MCF 10A (cell line): Measurements from ENCODE around the gene C1S. TPM values are rescaled to one million over a fixed set of nuclear protein-coding genes. Genes with fewer than 3 reads are reported as not detected.

Experiments used
- BruUV-seq: library from RNA; stranded (reverse); fragments of 400-500 nt; replicated peaks from 2 replicates; lab custom pipeline; 2021; lab: Mats Ljungman, UMichigan
- CTCF ChIA-PET: fragments of 300-600 bp; sonication (Branson Sonifier 250); formaldehyde crosslinking; extraction: SDS; loops from one replicate; lab custom pipeline; 2021; ENCODE audit warnings: antibody characterized with exemption, inconsistent platforms; lab: Yijun Ruan, JAX
- POLR2A ChIA-PET: fragments of 300-600, 350-650 bp; sonication (Branson Sonifier 250); formaldehyde crosslinking; extraction: SDS; loops from one replicate; lab custom pipeline; 2020; ENCODE audit warnings: antibody characterized with exemption, inconsistent platforms; lab: Yijun Ruan, JAX
- DNase-seq: peaks from one replicate; pipeline ENCODE4 v3.0.0-alpha.2; 2018; ENCODE audit not compliant: unreplicated experiment
- H3K27ac Mint-ChIP-seq: one replicate; pipeline ENCODE4 v1.8.0; 2022; ENCODE audit warnings: mild to moderate bottlenecking, low read depth, mixed read lengths; ENCODE audit not compliant: unreplicated experiment
- H3K27me3 Mint-ChIP-seq: one replicate; pipeline ENCODE4 v1.8.0; 2022; ENCODE audit warnings: mixed read lengths; ENCODE audit not compliant: insufficient read depth, unreplicated experiment
- H3K36me3 Mint-ChIP-seq: one replicate; pipeline ENCODE4 v1.8.0; 2022; ENCODE audit warnings: mild to moderate bottlenecking, moderate library complexity, mixed read lengths; ENCODE audit not compliant: insufficient read depth, unreplicated experiment
- H3K4me1 Mint-ChIP-seq: one replicate; pipeline ENCODE4 v1.8.0; 2022; ENCODE audit warnings: mixed read lengths; ENCODE audit not compliant: insufficient read depth, unreplicated experiment
- H3K4me3 Mint-ChIP-seq: one replicate; pipeline ENCODE4 v1.8.0; 2022; ENCODE audit warnings: mild to moderate bottlenecking, moderate library complexity, mixed read lengths; ENCODE audit not compliant: unreplicated experiment
- H3K9me3 Mint-ChIP-seq: one replicate; pipeline ENCODE4 v1.8.0; 2022; ENCODE audit warnings: mixed read lengths; ENCODE audit not compliant: unreplicated experiment
- intact Hi-C: fragments of 100-400 bp; cut with micrococcal nuclease; formaldehyde crosslinking; loops from 2 replicates; pipeline ENCODE4 v1.14.1; 2022
- total RNA-seq: library from RNA; stranded (reverse); gene quantifications from 2 replicates; pipeline ENCODE4 v1.2.3, GENCODE V29; 2022
- TF ChIP-seq, protein P1 (sequence below): fragments of 200-600 bp; IDR thresholded peaks from one replicate; pipeline ENCODE4 v1.8.0; 2022; ENCODE audit warnings: antibody characterized with exemption, mild to moderate bottlenecking; ENCODE audit not compliant: unreplicated experiment

The C1S gene
- total RNA-seq, 1 experiment from 2014 or later = 6.0 TPM

- no TSS peak for BruUV-seq
- Mint-ChIP-seq H3K27me3 (no peaks in the 10 kb centered on the region), H3K36me3 (peaks cover 37% of the 10 kb centered on the region), H3K9me3 (no peaks in the 10 kb centered on the region), H3K4me3 (peak overlapping the region; percentile 79), H3K27ac (peak overlapping the region; percentile 4), H3K4me1 (peaks cover 26% of the 10 kb centered on the region)
- POLR2A ChIA-PET = interaction anchor here (0.9 to 9.4 kb wide), 6 partner anchors 11 to 153 kb away, joined by 3 to 96 read pairs (median 8); partner anchors contain the start of genes C1RL and C1S
- no peak for DNase-seq
- CTCF ChIA-PET = interaction anchor here (0.6 to 10.6 kb wide), 11 partner anchors 9 to 132 kb away, joined by 3 to 116 read pairs (median 6); partner anchors contain the start of genes C1RL and C1S
- intact Hi-C loops = loop anchor here (5.0 kb wide), 1 partner anchor 118 kb away; the partner anchor contains the start of genes EMG1 and PHB2
- TF ChIP-seq, protein P1, sequence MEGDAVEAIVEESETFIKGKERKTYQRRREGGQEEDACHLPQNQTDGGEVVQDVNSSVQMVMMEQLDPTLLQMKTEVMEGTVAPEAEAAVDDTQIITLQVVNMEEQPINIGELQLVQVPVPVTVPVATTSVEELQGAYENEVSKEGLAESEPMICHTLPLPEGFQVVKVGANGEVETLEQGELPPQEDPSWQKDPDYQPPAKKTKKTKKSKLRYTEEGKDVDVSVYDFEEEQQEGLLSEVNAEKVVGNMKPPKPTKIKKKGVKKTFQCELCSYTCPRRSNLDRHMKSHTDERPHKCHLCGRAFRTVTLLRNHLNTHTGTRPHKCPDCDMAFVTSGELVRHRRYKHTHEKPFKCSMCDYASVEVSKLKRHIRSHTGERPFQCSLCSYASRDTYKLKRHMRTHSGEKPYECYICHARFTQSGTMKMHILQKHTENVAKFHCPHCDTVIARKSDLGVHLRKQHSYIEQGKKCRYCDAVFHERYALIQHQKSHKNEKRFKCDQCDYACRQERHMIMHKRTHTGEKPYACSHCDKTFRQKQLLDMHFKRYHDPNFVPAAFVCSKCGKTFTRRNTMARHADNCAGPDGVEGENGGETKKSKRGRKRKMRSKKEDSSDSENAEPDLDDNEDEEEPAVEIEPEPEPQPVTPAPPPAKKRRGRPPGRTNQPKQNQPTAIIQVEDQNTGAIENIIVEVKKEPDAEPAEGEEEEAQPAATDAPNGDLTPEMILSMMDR = no peak
Measured at GRCh38 chr12:7090222-7090998, 29.9 kb downstream of the C1S start.

DNA sequence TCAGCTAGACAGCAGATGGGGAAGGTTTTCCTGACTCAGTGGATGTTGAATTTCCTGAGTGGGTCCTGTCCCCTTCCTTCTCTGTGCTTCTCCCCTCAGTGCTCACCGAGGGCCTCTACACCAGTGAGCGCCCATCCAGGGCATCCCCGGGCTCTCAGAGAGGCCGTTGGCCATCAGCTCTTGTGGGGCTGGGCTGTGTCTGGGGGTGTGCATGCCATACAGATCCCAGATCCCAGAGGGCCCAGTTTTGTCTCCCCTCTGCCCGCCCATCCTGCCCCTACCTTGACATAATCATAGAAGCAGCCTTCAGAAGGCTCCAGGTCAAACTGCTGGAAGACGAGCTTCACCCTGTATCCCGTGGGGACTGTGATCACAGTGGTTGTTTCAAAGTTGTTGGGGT lies 30.7 kb downstream of the C1S start:
- ChIA-PET POLR2A (interaction anchor here (0.6 to 9.4 kb wide), 9 partner anchors 12 to 277 kb away, joined by 3 to 96 read pairs (median 6); partner anchors contain the start of genes C1RL, C1S and LPCAT3), CTCF (interaction anchor here (0.6 to 10.6 kb wide), 12 partner anchors 10 to 146 kb away, joined by 3 to 116 read pairs (median 6); partner anchors contain the start of genes C1RL and C1S)
- peaks cover 26% of the 10 kb centered on the region for H3K4me1 Mint-ChIP-seq
- peak overlapping the region; percentile 79 for H3K4me3 Mint-ChIP-seq
- no peaks in the 10 kb centered on the region for H3K9me3 Mint-ChIP-seq
- H3K27ac Mint-ChIP-seq = peak overlapping the region; percentile 93
- intact Hi-C loops = loop anchor here (5.0 kb wide), 1 partner anchor 119 kb away; the partner anchor contains the start of genes EMG1 and PHB2
- H3K36me3 Mint-ChIP-seq = peaks cover 37% of the 10 kb centered on the region
- DNase-seq = no peak
- TF ChIP-seq, protein P1 = no peak
- no peaks in the 10 kb centered on the region for H3K27me3 Mint-ChIP-seq
- BruUV-seq = no TSS peak

DNA sequence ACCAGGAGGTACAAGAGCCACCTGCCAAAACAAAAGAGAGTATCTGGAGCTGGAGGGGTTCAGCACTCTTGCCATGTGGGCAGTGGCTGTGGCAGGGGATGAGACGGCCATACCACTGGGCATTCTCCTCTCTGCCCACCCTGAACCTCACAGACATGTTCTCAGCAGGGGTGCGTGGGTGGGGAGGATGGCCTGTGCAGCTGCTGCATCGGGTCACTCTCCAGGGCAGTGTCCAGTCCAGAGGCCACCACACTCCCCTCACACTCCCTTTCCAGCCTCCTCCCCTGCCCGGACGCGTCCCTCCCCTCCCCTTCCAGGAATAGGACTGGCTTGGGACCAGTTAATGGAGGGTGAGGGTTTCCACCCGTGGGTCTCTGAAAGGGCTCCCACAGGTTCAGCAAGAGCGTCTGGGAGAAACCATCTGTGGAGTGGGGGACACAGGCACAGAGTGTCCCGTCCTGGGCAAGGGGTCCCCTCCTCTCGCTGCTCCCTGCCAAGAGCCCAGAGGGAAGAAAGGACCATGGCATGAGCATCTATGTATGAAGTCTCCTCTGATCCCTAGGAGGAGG lies 31.2 kb downstream of the C1S start:
- intact Hi-C loops = loop anchor here (1.0 to 5.0 kb wide), 5 partner anchors 18 to 147 kb away; partner anchors contain the start of genes C12orf57, C1RL, C1S and EMG1
- no peak for DNase-seq
- H3K9me3 Mint-ChIP-seq = no peaks in the 10 kb centered on the region
- TF ChIP-seq, protein P1 = no peak
- H3K27me3 Mint-ChIP-seq = no peaks in the 10 kb centered on the region
- peaks cover 26% of the 10 kb centered on the region for H3K4me1 Mint-ChIP-seq
- BruUV-seq = no TSS peak
- peaks cover 37% of the 10 kb centered on the region for H3K36me3 Mint-ChIP-seq
- ChIA-PET CTCF (interaction anchor here (0.6 to 10.6 kb wide), 15 partner anchors 11 to 147 kb away, joined by 3 to 116 read pairs (median 8); partner anchors contain the start of genes C1RL and C1S), POLR2A (interaction anchor here (0.6 to 9.4 kb wide), 16 partner anchors 12 to 363 kb away, joined by 3 to 96 read pairs (median 6); partner anchors contain the start of genes C1RL, C1S and LPCAT3)
- peak overlapping the region; percentile 93 for H3K27ac Mint-ChIP-seq
- H3K4me3 Mint-ChIP-seq = peak overlapping the region; percentile 79
